Coronary artery (tissue), 2 donors: Measurements from ENCODE around the gene TTC17.

Experiments
- DNase-seq: peaks from one replicate; pipeline ENCODE4 v3.0.0-alpha.2; 2017; ENCODE audit warnings: low spot score
- H3K27ac ChIP-seq, 2 donors: fragments of 200-600 bp; sonication (generic); one replicate each; pipeline ENCODE4 v1.5.1; 2016 to 2019
- H3K4me3 ChIP-seq: fragments of 200-600 bp; sonication (generic); 2 replicates; pipeline ENCODE4 v1.5.1; 2016; ENCODE audit warnings: mild to moderate bottlenecking, moderate library complexity
- TF ChIP-seq, protein P1 (sequence below): fragments of 200-600 bp; sonication (generic); IDR thresholded peaks from one replicate; pipeline ENCODE4 v1.5.1; 2019; ENCODE audit warnings: antibody characterized with exemption

Gene TTC17, protein sequence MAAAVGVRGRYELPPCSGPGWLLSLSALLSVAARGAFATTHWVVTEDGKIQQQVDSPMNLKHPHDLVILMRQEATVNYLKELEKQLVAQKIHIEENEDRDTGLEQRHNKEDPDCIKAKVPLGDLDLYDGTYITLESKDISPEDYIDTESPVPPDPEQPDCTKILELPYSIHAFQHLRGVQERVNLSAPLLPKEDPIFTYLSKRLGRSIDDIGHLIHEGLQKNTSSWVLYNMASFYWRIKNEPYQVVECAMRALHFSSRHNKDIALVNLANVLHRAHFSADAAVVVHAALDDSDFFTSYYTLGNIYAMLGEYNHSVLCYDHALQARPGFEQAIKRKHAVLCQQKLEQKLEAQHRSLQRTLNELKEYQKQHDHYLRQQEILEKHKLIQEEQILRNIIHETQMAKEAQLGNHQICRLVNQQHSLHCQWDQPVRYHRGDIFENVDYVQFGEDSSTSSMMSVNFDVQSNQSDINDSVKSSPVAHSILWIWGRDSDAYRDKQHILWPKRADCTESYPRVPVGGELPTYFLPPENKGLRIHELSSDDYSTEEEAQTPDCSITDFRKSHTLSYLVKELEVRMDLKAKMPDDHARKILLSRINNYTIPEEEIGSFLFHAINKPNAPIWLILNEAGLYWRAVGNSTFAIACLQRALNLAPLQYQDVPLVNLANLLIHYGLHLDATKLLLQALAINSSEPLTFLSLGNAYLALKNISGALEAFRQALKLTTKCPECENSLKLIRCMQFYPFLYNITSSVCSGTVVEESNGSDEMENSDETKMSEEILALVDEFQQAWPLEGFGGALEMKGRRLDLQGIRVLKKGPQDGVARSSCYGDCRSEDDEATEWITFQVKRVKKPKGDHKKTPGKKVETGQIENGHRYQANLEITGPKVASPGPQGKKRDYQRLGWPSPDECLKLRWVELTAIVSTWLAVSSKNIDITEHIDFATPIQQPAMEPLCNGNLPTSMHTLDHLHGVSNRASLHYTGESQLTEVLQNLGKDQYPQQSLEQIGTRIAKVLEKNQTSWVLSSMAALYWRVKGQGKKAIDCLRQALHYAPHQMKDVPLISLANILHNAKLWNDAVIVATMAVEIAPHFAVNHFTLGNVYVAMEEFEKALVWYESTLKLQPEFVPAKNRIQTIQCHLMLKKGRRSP

DNA sequence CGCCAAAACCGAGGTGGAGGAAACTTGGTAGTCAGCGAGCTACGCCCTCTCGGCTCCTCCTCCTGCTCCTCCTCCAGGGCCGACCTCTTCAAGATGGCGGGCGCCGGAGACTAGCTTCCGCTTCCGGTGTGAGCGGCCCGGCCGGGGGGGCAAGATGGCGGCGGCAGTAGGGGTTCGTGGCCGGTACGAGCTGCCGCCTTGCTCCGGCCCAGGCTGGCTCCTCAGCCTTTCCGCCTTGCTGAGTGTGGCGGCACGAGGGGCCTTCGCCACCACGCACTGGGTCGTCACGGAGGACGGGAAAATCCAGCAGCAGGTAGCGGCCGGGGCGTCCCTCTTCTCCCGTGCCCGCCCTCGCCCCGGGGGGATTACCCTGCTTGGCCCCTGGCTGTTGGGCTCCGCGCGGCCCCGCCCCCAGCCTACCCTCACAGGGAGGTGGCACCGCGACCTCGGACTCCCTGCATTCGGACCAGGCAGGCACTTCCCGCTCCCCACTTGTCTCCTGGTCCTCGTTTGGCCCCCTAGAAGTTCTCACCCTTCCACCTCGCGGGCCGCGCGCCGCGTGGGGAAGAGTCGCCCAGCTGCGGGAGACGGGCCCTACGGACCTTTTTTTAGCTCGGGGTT lies at the start of gene TTC17:
Gene TTC17 (plus strand): TSS at position 120 of the 621 bp plus-strand sequence. CDS start 35 bp downstream, at position 155.
- peak within 1 kb of the TSS; percentile 96 for H3K4me3 ChIP-seq
- peak within 1 kb of the TSS; percentile 87 to 95 for H3K27ac ChIP-seq
- TF ChIP-seq, protein P1, sequence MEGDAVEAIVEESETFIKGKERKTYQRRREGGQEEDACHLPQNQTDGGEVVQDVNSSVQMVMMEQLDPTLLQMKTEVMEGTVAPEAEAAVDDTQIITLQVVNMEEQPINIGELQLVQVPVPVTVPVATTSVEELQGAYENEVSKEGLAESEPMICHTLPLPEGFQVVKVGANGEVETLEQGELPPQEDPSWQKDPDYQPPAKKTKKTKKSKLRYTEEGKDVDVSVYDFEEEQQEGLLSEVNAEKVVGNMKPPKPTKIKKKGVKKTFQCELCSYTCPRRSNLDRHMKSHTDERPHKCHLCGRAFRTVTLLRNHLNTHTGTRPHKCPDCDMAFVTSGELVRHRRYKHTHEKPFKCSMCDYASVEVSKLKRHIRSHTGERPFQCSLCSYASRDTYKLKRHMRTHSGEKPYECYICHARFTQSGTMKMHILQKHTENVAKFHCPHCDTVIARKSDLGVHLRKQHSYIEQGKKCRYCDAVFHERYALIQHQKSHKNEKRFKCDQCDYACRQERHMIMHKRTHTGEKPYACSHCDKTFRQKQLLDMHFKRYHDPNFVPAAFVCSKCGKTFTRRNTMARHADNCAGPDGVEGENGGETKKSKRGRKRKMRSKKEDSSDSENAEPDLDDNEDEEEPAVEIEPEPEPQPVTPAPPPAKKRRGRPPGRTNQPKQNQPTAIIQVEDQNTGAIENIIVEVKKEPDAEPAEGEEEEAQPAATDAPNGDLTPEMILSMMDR = no peak
- peak; percentile 95 for DNase-seq

DNA sequence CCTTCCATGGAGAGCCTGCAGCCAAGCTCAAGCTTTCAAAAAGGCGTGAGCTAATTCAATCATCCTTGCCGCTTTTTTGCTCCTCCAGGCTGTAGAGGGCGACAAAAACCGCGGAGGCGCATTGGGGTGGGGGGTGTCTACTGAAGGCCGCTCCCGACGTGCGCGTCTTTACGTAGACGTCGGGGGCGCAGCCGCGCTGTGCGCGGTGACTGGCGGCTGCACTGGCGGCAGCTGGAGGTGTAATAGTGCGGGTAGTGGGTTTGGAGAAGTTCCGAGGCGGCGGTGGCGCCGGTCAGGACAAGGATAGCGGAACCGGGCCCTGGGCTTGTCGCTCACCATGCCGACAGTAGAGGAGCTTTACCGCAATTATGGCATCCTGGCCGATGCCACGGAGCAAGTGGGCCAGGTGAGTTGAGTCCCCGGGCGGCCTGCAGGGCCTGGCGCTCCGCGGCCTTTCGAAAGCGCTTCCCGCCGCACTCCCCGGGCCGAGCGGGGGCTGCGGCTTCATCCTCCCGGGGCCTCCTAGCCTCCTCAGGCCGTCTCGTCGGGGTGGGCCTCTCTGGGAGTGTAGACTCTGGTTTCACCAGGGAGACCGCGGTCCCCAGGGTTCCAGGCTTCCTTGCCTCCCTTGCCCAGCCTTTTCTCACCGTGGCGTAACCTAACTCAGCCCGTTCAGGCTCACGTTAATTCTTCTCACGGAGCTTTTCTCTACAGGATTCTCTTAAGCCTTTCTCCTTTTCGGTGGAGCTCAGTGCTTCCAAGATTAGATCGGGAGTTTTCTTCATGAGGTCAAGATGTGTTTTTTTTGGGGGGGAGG lies 46.7 kb upstream of the TTC17 start, which contains the start of gene API5:
Gene API5 (plus strand): TSS at position 206 of the 817 bp plus-strand sequence. CDS start 132 bp downstream, at position 338.
- TF ChIP-seq, protein P1 = peak; percentile 68
- H3K4me3 ChIP-seq = peak within 1 kb of the TSS; percentile 82
- peak; percentile 94 for DNase-seq
- peak within 1 kb of the TSS; percentile 76 to 85 for H3K27ac ChIP-seq

GRCh38 chr11:43315966-43316365 lies 42.8 kb upstream of the TTC17 start:
- TF ChIP-seq, protein P1 = no peak
- no peak overlapping the region for H3K4me3 ChIP-seq
- no peak for DNase-seq
- H3K27ac ChIP-seq = no peak overlapping the region

DNA sequence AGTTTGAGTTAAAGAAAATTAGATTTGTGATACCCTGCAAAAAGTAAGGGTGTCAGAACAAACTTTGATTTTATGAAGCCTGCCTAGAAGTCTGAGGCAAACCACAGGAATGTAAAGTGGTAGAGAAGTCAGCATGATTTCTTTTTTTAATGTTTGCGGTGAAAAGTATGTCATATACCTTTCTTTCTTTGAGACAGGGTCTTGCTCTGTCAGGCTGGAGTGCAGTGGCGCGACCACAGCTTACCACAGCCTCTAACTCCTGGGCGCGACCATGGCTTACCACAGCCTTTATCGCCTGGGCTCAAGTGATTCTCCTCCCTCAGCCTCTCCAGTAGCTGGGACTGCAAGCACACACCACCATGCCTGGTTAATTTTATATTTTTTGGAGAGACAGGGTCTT lies 42.3 kb upstream of the TTC17 start:
- Histone ChIP-seq H3K27ac (no peak overlapping the region), H3K4me3 (no peak overlapping the region)
- TF ChIP-seq, protein P1 = no peak
- no peak for DNase-seq

GRCh38 chr11:43327987-43328386 lies 30.7 kb upstream of the TTC17 start:
- Histone ChIP-seq H3K27ac (no peak overlapping the region), H3K4me3 (no peak overlapping the region)
- TF ChIP-seq, protein P1 = no peak
- DNase-seq = no peak

DNA sequence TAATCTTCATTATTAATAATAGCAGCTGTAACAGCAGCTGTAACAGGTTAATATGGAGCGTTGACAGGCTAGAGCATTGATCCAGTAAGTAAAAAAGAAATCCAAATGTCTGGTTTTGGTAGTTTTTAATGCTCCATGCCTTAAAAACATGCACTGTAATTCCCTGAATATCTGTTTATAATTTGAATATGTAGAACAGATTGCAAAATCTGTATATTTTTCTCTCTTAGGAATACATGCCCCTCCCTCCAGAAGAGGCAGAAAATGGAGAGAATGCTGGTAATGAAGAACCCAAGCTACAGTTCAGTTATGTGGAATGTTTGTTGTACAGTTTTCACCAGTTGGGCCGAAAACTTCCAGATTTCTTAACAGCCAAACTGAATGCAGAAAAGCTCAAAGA lies 30.2 kb upstream of the TTC17 start:
- TF ChIP-seq, protein P1 = no peak
- no peak overlapping the region for H3K4me3 ChIP-seq
- DNase-seq = no peak
- no peak overlapping the region for H3K27ac ChIP-seq
